HL-60 (cell line): Measurements from ENCODE around the gene GFOD1.
A peak's percentile ranks its signal among the peaks of the same experiment; 100 is the strongest.

Source experiments
- DNase-seq, 2 experiments: peaks; one replicate each; pipeline ENCODE4 v3.0.0-alpha.2; 2010 to 2020; ENCODE audit warnings: low read depth in 1 of 2, low spot score in 1 of 2
- H3K27ac ChIP-seq: fragments of 250-450 bp; sonication (Bioruptor Pico); replicated peaks from 2 replicates; pipeline ENCODE4 v1.5.1; 2020; ENCODE audit warnings: mild to moderate bottlenecking, moderate library complexity
- H3K27me3 ChIP-seq: fragments of 250-450 bp; sonication (Bioruptor Pico); 2 replicates; pipeline ENCODE4 v1.5.1; 2021; ENCODE audit warnings: mild to moderate bottlenecking, moderate library complexity; ENCODE audit not compliant: insufficient read depth, poor library complexity, severe bottlenecking
- H3K4me3 ChIP-seq: replicated peaks from 2 replicates; pipeline ENCODE4 v1.5.1; 2011; ENCODE audit warnings: mild to moderate bottlenecking, control low read depth, low read length; ENCODE audit not compliant: insufficient read depth
- GABPA ChIP-seq: IDR thresholded peaks from 2 replicates; pipeline ENCODE4 v1.6.1; 2012; ENCODE audit warnings: low read depth
- POLR2AphosphoS5 ChIP-seq: IDR thresholded peaks from 2 replicates; pipeline ENCODE4 v1.6.1; 2012; ENCODE audit warnings: low read depth
- SPI1 ChIP-seq: IDR thresholded peaks from 2 replicates; pipeline ENCODE4 v1.6.1; 2012; ENCODE audit warnings: low read depth, mild to moderate bottlenecking, borderline replicate concordance
- TF ChIP-seq, protein P1 (sequence below): IDR thresholded peaks from one replicate; pipeline ENCODE4 v1.5.1; 2011; ENCODE audit warnings: low read length, control low read depth, inconsistent platforms; ENCODE audit not compliant: insufficient read depth
- TF ChIP-seq, protein P2 (sequence below): IDR thresholded peaks from 2 replicates; pipeline ENCODE4 v1.6.1; 2012; ENCODE audit warnings: low read depth; ENCODE audit not compliant: insufficient replicate concordance

The GFOD1 gene

DNA sequence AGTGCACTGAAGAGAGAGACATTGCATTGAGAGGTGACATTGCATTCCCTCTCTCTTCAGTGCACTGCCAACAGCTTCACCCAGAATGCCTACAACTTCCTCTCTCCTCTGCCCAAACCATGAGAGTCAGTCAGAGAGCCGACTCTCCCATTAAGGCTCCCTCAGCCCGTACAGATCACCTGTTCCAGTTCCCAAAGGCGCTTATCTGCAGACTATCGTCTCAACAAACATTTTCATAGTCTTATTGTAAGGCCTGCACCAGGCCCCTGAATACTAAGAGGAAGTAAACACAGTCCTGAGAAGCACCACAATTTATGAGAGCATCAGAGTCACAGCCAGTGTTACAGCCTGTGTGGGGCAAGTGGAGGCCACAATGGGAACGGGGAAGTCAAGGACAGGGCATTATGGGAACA lies 53.7 kb downstream of the GFOD1 start:
- peak overlapping the region; percentile 67 for H3K27ac ChIP-seq

DNA sequence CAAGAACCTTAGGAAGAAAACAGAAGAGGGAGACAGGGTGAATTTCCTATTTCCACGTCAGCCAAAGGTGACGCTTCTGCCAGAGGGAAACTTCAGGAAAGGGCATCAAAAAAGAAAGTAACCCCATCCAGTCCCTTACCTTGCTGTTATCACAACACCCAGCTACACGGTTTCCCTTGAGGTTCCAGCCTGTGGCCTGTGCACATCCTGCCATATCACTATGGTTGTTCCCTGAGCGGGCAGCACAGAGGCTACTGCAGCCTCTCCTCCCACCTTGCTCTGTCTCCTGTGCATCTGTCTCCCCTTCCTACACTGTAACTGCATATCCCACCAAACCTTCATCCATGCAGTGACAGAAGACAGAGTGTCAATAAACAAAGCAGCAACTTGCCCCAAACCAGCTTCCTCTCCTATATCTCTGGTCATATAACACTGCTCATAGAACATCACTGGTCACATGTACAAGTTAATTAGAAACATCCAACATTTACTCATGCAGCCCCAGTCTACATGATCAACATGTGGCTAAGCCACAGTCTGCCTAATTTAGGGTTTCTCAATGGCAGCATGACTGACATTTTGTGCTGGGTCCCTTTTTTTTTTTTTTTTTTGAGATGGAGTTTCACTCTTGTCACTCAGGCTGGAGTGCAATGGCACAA lies 54.7 kb downstream of the GFOD1 start:
- H3K27me3 ChIP-seq = no peaks in the 10 kb centered on the region
- no peak for DNase-seq
- no peak overlapping the region for H3K4me3 ChIP-seq
- TF ChIP-seq, protein P1, sequence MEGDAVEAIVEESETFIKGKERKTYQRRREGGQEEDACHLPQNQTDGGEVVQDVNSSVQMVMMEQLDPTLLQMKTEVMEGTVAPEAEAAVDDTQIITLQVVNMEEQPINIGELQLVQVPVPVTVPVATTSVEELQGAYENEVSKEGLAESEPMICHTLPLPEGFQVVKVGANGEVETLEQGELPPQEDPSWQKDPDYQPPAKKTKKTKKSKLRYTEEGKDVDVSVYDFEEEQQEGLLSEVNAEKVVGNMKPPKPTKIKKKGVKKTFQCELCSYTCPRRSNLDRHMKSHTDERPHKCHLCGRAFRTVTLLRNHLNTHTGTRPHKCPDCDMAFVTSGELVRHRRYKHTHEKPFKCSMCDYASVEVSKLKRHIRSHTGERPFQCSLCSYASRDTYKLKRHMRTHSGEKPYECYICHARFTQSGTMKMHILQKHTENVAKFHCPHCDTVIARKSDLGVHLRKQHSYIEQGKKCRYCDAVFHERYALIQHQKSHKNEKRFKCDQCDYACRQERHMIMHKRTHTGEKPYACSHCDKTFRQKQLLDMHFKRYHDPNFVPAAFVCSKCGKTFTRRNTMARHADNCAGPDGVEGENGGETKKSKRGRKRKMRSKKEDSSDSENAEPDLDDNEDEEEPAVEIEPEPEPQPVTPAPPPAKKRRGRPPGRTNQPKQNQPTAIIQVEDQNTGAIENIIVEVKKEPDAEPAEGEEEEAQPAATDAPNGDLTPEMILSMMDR = no peak
- TF ChIP-seq POLR2AphosphoS5 = no peak
- no peak for TF ChIP-seq SPI1
- no peak overlapping the region for H3K27ac ChIP-seq

More for the DNA sequence above, 53.7 kb downstream of the GFOD1 start:
- H3K27me3 ChIP-seq = no peaks in the 10 kb centered on the region
- peak; percentile 61 to 80 for DNase-seq
- H3K4me3 ChIP-seq = no peak overlapping the region
- TF ChIP-seq SPI1 = peak; percentile 60; the same call in 1 of the 2 replicates
- TF ChIP-seq POLR2AphosphoS5 = no peak; the same call in 1 of the 2 replicates

DNA sequence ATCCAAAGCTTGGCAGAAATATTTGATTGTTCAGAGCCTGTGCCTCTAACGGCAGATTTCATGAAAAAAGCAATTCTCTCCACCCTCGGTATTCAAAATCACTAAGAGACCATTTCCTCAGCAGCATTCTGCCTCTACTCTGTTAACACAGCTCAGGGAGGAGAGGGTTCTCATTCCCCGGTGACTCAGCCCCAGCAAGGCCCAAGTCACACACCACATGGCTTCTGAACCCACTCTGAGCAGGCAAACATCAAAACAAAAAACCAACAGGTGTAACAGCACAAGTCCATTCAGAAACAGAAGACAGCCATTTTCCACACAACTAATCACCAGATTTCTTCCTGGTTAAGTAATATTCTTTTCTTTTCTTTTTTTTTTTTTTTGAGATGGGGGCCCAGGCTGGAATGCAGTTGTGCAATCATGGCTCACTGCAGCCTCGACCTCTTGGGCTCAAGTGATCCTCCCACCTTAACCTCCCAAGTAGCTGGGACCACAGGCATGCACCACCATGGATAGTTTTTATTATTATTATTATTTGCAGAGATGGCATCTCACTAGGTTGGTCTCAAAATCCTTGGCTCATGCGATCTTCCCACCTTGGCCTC lies 55.4 kb downstream of the GFOD1 start:
- TF ChIP-seq, protein P2, sequence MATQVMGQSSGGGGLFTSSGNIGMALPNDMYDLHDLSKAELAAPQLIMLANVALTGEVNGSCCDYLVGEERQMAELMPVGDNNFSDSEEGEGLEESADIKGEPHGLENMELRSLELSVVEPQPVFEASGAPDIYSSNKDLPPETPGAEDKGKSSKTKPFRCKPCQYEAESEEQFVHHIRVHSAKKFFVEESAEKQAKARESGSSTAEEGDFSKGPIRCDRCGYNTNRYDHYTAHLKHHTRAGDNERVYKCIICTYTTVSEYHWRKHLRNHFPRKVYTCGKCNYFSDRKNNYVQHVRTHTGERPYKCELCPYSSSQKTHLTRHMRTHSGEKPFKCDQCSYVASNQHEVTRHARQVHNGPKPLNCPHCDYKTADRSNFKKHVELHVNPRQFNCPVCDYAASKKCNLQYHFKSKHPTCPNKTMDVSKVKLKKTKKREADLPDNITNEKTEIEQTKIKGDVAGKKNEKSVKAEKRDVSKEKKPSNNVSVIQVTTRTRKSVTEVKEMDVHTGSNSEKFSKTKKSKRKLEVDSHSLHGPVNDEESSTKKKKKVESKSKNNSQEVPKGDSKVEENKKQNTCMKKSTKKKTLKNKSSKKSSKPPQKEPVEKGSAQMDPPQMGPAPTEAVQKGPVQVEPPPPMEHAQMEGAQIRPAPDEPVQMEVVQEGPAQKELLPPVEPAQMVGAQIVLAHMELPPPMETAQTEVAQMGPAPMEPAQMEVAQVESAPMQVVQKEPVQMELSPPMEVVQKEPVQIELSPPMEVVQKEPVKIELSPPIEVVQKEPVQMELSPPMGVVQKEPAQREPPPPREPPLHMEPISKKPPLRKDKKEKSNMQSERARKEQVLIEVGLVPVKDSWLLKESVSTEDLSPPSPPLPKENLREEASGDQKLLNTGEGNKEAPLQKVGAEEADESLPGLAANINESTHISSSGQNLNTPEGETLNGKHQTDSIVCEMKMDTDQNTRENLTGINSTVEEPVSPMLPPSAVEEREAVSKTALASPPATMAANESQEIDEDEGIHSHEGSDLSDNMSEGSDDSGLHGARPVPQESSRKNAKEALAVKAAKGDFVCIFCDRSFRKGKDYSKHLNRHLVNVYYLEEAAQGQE = no peak
- TF ChIP-seq SPI1 = no peak
- TF ChIP-seq GABPA = no peak
- TF ChIP-seq POLR2AphosphoS5 = no peak
- TF ChIP-seq, protein P1 = no peak
- Histone ChIP-seq H3K4me3 (no peak overlapping the region), H3K27me3 (no peaks in the 10 kb centered on the region), H3K27ac (no peak overlapping the region)
- DNase-seq = no peak

DNA sequence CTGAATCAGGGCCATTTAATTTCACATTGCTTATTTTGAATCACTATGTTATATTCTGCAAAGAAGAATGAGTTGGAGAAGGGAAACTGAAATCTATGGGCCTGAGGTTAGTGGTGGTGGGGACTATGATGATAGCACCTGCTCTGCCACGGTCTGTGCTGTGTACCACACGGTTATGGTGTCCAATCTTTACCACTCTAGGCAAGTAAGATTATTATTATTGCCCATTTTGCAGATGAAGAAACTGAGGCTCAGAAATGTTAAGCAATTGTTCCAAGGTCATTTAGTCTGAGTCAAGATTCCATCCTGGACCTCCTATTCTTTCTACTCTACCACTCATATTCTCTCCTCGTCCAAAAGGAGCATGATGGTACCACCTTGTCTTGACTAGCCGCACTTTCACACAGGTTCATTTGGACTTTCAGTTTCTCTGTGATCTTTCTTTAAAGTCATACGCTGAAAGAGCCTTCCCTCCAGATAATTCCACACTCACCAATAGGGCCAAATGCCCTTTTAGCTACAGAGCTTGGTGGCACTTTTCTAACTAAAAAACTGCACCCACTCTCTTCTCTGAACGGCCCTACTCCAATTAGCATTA lies 56.2 kb downstream of the GFOD1 start:
- DNase-seq = no peak
- Histone ChIP-seq H3K27me3 (no peaks in the 10 kb centered on the region), H3K27ac (no peak overlapping the region), H3K4me3 (no peak overlapping the region)
- TF ChIP-seq, protein P2 = no peak
- no peak for TF ChIP-seq GABPA
- no peak for TF ChIP-seq POLR2AphosphoS5
- no peak for TF ChIP-seq SPI1
- TF ChIP-seq, protein P1 = no peak
